Left cardiac atrium (tissue), 4 donors: ENCODE measurements around the gene PRICKLE3. TPM values are rescaled to one million over a fixed set of nuclear protein-coding genes. Genes with fewer than 3 reads are reported as not detected.
A peak's percentile ranks its signal among the peaks of the same experiment; 100 is the strongest.

Experiments
- ATAC-seq, 2 donors: fragments of 200-7000 bp; cut with Tn5 transposase; one replicate each; pipeline ENCODE4 v1.9.1; 2020; ENCODE audit warnings: mild to moderate bottlenecking in 2 of 2, moderate library complexity in 2 of 2
- DNase-seq: peaks from one replicate; pipeline ENCODE4 v3.0.0-alpha.2; 2020
- intact Hi-C, 2 donors: fragments of 100-400 bp; cut with DNase I; formaldehyde crosslinking; loops; one replicate each; pipeline versions ENCODE4 v1.14.1 to v1.15.1; 2022 to 2023
- total RNA-seq, 2 donors: library from RNA; stranded (reverse); fragmentation: NEBNext Ultra II Directional; extraction: Animal tissue kit (Norgen Biotek cat#: 25700); gene quantifications; one replicate each; pipeline ENCODE4 v1.2.1, GENCODE V29; 2021
- donor health status: DM: no; HTN: yes; CAD: no.
- donor health status: DM: no; HTN: yes; CAD: no; lungs with severe emphysema.
- donor health status: DM: yes; HTN: yes; CAD: no.
- donor health status: Dilated cardiomyopathy.

Gene PRICKLE3
- total RNA-seq, 2 donors from 2014 or later = 9.9 to 14.8 TPM

DNA sequence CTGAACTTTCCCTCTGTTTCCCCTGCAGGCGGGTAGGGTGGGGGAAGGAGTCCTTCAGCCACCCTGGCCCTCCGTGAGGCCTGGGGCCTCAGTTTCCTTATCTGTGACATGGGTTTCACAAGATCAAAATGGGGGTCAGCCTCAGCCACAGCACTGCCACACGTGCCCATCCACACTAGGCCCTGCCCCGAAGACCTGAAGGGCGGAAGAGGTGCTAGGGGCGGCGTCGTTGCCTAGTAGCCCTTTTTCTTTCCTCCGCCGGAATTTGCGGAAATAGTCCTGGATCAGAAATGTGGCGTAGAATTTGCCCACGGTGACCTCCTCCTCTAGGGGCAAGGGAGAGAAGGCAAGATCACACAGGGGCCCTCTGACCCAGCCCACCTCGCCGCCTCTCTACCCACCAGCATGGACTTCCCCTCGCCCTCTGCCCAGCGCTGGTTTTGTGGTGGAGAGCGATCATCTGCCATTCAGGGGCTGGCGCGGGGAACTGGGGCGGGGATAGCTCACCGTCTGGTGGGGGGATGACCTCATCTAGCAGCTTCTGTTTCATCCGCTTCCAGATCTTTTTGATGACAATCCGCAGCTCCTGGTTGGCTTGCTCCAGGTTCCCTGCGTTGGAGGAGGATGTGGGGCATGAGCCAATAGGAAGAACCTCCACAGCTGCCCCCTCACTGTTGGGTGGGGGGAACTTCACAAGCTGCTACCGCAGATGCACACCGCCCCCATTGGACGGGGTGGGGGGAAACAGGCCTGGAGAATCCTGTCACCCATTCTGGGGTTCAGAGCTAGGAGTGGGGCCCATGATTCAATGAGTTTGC lies 23.5 kb upstream of the PRICKLE3 start:
- no peak for DNase-seq
- ATAC-seq = no peak
- intact Hi-C loops = no loop called here

DNA sequence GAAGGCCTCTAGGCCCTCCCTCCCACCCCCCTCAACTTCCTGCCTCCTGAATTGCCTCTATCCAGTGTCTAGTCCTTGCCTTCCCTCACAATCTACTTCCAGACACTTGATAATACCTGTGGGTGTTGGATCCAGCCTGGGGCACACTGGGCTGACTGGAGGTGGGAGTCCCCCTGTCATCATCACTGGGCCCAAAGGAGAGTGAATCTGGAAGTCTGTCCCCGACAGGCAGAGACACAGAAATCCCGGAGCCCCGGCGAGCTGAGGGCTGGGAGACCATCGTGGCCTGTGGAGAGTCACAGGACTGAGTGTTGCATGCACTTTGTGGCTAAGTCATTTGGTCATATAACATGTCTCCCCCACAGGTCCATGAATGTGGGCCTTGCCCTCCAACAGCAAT lies 22.2 kb upstream of the PRICKLE3 start:
- intact Hi-C loops = no loop called here
- DNase-seq (no peak), ATAC-seq (no peak)

DNA sequence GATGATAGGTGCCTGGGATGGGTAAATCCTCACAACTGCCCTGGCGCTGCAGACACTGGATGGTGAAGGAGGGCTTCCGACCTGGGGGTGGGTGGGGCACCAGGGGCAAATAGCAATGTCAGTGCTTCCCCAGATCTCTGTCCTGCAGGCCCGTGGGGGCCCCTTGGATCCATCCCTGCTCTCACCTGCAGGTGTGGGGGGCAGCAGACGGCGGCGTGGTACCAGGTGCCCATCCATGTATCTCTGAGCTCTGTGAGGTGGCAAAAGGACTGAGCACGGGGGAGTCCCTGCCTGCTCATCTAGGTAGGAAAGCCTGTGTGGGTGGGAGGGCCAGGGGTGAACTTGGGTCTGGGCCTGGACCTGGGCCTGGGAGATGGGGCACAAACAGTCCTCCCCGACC lies 20.4 kb upstream of the PRICKLE3 start:
- intact Hi-C loops = no loop called here
- DNase-seq (no peak), ATAC-seq (no peak)

DNA sequence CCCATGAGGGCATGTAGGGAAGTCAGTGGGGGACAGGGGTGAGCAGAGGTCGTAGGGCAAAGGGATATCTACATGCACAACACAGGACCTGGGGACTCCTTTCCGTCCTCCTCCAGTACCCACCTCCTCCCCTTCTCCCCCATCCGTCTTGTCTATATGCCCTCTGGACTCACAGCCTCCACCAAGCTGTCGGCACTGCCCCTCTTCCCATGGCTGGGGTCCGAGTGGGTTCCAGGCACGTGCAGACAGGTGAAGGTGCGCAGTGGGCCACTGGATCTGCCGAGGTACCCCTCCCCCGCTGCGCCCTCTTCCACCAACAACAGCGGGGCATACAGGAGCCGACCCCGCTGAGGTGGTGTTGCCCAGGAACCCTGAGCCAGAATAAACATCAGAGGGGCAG lies 19.3 kb upstream of the PRICKLE3 start:
- intact Hi-C loops = no loop called here
- DNase-seq (no peak), ATAC-seq (no peak)

DNA sequence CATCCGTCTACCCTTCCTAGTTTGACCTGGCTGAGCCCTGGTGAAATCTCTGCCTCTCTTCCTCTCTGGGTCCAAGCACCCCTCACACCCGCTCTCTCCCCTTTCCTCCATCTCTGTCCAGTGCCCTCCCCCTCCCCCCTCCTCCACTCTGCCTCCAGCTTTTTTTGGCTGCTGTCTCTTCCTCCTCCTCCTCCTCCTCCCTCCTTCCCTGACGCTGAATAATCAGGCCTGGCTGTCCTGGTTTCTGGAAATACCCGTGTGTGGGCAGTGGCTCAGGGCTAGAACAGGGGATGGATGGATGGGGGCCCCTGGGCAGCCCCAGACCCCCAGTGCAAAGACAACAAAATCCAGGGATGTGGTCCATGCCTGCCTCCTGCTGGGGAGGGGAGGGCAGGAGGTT lies 18.5 kb upstream of the PRICKLE3 start:
- no peak for DNase-seq
- ATAC-seq = no peak
- intact Hi-C loops = no loop called here

DNA sequence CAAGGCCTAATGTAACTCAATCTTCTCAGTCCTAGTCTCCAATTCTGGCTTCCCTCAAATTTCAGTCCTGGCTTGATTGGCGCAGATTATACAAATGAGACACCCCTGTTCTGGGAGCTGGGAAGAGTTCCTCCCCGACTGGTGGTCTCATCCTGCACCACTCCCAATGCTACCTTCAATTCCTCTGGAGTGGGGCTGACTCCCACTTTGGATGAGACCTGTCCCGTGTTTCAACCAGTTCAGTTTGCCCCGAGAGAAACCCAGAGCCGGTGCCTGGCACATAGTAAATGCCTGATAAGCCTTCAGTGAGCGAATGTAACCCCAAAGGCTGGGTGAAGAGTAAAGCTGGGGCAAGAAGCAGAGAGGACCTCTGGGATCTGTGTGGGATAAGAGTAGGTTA lies 17.8 kb upstream of the PRICKLE3 start:
- no peak for ATAC-seq
- intact Hi-C loops = no loop called here
- DNase-seq = no peak

DNA sequence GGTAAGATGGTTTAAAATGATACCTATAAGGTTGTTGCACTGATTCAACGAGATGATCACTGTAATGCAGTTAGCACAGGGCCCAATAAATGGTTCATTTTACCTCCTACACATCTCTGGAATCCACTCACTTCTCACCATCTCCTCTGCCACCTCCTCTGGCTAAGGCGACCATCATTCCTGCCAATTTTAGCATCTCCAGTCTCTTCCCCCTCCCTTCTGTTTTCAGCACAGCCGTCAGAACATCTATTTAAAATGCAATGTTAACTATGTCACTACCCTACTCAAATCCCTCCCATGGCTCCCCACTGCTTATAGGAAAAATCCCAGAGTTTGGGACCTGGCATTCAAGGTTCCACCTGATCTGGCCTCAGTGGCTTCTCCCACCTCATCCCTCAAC lies 17.4 kb upstream of the PRICKLE3 start:
- no peak for DNase-seq
- intact Hi-C loops = no loop called here
- ATAC-seq = no peak

- DNase-seq = no peak
- intact Hi-C loops = no loop called here
- ATAC-seq = no peak
These were observed 15.8 kb upstream of the PRICKLE3 start for GRCh38 chrX:49202022-49202421.

- intact Hi-C loops = no loop called here
- ATAC-seq (peak; percentile 95 to 97), DNase-seq (peak; percentile 90)
These were observed 14.0 kb upstream of the PRICKLE3 start, which contains the start of gene SYP for GRCh38 chrX:49199906-49200771. Gene SYP (minus strand): TSS chrX:49200193. CDS start chrX:49200186, 7 bp downstream.

- ATAC-seq = no peak
These were observed 13.1 kb upstream of the PRICKLE3 start for GRCh38 chrX:49199315-49199595.

DNA sequence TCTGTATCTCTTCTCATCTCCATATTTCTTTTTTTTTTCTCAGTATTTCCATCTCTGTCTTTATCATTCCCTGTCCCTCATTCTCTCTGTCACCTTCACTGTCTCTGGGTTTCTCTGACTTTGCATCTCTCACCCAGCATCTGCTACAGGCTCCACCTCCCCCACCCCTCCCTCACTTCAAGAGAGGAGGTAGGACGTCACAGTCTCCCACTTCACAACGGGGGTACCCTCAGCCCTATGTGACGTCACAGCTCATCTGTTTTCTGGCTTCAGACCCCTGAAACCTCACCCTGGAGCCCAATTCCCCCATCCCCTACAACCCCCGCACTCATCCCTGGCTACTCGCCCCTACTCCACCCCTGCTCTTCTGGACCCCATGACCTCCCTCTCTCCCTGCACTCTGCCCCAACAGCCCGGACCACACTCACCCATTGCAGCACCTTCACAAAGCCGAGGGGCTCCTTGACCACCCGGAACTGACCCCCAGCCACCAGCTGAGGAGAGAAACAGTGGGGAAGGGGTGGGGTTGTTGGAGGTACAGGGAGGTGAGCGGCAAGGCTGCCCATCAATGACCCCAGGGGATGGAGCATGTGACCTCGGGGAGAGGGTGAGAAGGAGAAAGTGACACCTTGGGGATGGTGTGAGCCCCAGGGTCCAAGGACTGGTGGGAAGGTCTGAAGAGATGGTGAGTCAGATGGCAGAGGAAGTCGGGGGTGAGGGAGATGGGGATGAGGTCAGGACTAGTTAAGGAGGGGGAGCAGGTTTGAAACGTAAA lies 12.6 kb upstream of the PRICKLE3 start:
- intact Hi-C loops = no loop called here
- ATAC-seq = no peak

More at GRCh38 chrX:49199315-49199595, 13.1 kb upstream of the PRICKLE3 start:
- DNase-seq = no peak
- intact Hi-C loops = no loop called here

DNA sequence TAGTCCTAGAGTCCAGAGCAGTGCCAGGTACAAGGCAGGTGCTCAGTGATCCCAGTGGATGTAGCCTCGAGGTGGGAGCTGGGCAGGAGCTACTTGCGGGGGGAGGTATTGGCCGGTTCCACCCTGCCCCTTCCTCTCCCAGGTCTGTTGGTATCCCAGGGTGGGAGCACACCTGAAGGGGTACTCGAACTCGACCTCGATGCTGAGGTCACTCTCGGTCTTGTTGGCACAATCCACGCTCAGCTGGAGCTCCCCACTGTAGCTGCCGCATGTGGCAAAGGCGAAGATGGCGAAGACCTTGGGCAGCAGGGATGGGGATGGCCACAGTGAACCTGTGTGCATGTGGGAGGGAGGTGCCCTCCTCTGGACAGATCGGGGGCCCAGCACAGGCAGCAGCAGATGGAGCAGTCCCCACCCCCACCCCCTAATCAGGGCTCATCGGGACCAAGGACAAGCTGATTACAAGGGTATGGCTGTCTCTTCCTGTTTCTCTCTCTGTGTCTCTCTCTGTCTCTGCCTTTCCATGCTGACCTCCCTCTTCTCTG lies 11.4 kb upstream of the PRICKLE3 start:
- intact Hi-C loops = no loop called here
- no peak for DNase-seq
- ATAC-seq = no peak

More for the DNA sequence above, 12.6 kb upstream of the PRICKLE3 start:
- no peak for DNase-seq

GRCh38 chrX:49193542-49193964 lies 7.4 kb upstream of the PRICKLE3 start:
- intact Hi-C loops = no loop called here
- ATAC-seq = no peak
- DNase-seq = no peak

DNA sequence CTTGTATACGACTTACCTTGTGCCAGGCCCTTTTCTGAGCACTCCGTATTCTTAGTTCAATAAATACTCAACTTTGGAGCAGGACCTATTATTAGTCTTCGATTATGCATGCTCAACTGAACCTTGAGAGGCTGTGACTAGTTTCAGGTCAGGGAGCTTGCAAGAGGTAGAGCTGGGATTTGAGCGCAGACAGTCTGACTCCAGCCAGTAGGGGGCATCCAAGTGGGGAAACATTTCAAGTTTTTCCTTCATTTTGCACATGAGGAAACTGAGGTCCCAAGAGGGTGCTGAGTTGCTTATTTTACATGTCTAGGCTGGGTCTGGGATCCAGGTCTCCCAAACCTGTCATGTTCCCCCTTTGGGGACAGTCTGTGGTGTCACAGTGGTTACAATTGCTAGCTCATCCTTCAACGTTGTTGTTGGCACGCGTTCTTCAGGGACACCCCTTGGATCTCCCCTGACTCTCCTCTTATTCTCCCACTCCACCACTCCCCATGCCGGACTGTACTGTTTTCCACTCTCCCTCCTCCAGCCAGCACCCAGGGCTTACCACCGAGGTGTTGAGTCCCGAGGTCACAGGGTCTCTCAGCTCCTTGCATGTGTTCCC lies 6.7 kb upstream of the PRICKLE3 start:
- ATAC-seq (no peak), DNase-seq (no peak)
- intact Hi-C loops = no loop called here

DNA sequence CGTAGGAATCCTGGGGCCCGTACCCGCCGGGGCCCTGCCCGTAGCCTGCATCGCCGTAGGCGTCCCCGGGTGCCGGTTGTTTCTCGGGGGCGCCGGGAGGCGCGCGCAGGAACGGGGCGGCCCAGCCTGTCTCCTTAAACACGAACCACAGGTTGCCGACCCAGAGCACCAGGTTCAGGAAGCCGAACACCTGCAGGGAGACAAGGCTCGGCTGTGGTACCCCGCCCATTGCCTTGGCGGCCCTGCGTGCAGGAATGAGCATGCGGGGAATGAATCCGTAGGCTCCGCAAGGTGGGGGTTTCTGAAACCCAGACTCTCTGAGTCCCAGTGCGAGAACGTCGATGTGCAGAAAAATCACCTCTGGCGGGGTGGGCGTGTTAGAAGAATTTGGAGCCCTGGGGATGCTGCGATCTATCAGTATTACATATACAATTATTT lies 5.4 kb upstream of the PRICKLE3 start:
- peak in 1 of 2 donors; percentile 2 for ATAC-seq
- intact Hi-C loops = no loop called here
- no peak for DNase-seq

- peak; percentile 90 for DNase-seq
- ATAC-seq = peak; percentile 89 to 94
- intact Hi-C loops = no loop called here
These were observed 4.8 kb upstream of the PRICKLE3 start for GRCh38 chrX:49190821-49191573.

DNA sequence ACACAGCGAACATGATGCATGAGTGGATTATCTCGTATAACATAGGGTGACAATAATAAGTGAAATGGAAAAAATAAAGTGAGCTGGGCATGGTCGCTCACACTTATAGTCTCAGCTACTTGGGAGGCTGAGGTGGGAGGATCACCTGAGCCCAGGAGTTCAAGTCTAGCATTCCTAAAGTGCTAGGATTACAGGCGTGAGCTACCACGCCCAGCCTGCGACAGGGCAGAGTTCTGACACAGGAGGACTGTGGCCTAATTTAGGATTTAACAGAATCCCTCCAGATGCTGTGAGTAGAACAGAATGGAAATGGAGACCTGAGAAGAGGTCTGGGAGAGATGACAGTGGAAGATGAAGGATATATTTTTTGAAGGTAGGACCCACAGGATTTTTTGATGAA lies 3.4 kb upstream of the PRICKLE3 start:
- intact Hi-C loops = no loop called here
- ATAC-seq (no peak), DNase-seq (no peak)

DNA sequence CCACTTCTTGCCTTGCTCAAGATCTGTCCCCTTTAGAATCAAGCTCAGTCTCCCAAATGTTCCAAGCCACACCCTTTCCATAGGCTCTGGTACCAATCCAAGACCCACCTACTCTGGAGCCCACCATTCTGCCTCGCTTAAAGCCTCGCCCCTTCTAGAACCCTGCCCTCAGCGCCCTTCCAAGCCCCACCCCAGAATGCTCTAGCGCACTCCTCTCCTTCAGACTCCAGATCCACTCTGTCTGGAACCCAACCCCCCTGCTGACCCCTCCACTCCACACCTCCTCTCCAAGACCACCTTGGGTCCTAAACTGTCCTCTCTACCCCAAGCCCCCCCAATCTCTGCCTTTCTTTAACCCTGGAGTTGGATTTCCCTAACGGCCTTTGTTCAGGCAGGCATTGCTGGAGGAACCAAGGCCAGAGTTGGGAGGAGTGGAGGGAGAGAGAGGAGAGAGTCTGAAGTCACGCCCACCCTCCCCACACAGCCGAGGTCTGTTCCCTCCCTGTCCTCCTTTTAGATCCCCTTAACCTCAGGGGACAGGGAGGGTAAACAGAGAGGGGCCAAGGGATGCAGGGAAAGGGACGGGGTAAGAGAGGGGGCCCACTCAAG lies 2.4 kb upstream of the PRICKLE3 start:
- ATAC-seq (no peak), DNase-seq (no peak)
- intact Hi-C loops = no loop called here
